ENCODE data around the gene POLR1B.
"Not testable (repeated sequence)": the region's sequence is repeated elsewhere in the genome, so short reads cannot be mapped to it uniquely, and the experiment has no call there.

The POLR1B gene, protein sequence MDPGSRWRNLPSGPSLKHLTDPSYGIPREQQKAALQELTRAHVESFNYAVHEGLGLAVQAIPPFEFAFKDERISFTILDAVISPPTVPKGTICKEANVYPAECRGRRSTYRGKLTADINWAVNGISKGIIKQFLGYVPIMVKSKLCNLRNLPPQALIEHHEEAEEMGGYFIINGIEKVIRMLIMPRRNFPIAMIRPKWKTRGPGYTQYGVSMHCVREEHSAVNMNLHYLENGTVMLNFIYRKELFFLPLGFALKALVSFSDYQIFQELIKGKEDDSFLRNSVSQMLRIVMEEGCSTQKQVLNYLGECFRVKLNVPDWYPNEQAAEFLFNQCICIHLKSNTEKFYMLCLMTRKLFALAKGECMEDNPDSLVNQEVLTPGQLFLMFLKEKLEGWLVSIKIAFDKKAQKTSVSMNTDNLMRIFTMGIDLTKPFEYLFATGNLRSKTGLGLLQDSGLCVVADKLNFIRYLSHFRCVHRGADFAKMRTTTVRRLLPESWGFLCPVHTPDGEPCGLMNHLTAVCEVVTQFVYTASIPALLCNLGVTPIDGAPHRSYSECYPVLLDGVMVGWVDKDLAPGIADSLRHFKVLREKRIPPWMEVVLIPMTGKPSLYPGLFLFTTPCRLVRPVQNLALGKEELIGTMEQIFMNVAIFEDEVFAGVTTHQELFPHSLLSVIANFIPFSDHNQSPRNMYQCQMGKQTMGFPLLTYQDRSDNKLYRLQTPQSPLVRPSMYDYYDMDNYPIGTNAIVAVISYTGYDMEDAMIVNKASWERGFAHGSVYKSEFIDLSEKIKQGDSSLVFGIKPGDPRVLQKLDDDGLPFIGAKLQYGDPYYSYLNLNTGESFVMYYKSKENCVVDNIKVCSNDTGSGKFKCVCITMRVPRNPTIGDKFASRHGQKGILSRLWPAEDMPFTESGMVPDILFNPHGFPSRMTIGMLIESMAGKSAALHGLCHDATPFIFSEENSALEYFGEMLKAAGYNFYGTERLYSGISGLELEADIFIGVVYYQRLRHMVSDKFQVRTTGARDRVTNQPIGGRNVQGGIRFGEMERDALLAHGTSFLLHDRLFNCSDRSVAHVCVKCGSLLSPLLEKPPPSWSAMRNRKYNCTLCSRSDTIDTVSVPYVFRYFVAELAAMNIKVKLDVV

DNA sequence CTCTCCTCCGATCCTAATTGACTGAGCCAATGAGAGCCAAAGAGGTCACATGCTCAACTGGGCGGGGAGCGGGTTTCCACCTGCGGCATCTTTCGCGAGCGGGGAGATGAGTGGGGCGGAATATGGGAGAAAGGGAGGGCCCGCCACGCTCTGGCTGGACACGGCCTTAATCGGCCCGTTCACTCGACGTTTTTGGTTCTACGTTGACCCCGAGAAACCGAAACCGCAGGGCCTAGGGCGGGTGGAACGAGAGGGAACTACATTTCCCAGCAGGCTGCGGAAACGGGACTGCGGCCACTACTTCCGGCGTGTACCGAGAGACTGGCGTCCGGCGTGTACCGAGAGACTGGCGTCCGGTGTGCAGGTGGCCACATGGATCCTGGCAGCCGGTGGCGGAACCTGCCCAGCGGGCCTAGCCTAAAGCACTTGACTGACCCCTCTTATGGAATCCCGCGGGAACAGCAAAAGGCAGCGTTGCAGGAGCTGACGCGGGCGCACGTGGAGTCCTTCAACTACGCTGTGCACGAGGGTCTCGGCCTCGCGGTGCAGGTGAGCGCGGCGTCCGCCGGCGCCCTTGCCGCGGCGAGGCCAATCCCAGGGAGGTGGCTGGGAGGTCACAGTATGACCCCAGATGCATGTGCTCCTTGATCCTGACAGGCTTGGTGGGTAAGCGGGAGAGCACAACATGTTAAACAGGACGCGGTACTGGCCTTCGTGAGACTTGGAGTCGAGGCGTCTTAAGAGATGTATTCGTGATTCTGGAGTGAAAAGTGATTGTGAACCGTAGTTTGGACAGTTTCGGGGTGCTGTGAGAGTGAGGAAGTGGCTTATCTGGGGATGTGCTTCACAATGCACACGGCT lies at the start of gene POLR1B:
TSS of gene POLR1B (plus strand) at position 343 of the 861 bp plus-strand sequence. CDS start at position 373, 30 bp downstream.
- no peak for FAIRE-seq

DNA sequence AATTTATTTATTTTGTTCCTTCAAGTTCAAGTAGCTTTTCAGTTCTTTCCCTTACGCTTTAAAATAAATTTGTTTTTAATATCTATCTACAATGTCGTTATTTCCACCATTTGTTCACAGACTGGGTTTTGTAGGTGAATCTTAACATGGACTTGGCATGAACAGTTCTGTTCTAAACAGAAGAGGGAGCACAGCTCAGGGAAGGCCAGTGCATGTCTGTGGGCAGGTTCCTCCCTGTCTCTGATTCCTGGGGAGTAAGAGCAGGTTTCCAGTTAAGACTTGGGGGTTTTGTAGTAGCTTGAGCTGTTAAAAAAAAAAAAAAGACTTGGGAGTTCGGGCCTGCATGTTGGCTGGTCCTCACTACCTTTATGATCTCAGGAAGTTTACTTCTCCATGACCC lies 49.2 kb upstream of the POLR1B start:
- no peak for FAIRE-seq

DNA sequence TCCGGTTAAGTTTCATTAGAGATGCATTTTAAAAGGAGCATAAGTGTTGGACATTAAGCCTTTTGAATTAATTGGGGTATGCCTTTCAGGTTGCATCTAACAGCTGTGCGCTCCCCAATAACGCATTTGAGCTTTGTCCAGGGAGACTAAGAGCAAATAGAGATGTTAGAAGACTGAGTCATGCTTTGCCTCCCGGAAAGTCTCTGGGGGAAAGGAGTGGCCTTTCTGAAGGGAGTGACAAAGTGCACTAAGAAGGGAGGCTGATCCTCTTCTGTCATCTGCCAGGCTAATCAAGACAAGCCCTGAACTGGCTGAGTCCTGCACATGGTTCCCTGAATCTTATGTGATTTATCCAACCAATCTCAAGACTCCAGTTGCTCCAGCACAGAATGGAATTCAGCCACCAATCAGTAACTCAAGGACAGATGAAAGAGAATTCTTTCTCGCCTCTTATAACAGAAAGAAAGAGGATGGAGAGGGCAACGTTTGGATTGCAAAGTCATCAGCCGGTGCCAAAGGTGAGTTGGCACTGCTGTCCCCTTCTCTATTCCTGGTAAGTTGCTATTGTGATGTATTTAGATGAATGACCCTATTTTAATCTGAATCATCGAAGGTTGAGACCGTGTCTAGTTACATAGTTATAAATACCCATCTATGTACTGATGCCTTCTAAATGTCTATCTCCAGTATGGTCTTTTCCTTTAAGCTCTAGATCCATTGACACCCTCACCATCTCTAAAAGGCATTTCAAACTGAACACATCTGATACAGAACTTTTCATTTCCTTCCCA lies 48.2 kb upstream of the POLR1B start:
- no peak for FAIRE-seq

DNA sequence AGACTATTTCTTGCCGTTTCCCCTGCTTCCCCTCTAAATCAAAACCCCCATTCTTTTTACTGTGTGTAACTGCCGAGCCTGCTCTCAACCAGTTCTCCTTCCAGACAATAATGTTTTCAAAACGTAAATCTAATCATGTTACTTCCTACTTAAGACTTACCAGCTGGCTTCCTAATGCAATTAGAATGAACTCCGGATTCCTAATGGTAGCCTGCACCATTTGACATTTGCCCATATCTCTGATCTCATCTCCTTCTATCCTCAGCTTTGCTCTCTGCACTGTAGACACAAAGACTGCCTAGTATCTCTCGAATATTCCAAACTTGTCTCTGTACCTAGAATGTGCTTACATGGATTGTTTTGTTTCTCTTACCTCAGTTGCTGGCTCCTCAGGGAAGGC lies 47.4 kb upstream of the POLR1B start:
- no peak for FAIRE-seq

DNA sequence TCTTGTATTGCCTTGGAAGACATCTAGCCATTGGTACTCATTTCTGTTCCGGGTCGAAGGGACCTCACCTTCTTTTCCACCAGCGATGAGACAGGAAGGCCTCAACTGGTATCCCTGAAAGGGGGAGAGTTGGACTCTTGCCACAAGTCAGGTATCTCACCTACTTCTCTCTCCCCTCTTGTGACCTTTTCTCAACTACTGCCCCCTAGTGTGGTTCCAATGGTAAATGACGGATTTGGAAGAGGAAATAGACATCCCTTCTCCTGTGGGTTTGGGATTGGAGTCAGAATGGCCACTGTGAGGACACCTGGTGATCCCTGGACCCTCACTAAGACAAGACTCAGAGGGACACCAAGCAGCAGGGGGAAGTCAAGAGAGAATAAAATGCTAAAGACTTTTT lies 46.4 kb upstream of the POLR1B start:
- not testable (repeated sequence) for FAIRE-seq

DNA sequence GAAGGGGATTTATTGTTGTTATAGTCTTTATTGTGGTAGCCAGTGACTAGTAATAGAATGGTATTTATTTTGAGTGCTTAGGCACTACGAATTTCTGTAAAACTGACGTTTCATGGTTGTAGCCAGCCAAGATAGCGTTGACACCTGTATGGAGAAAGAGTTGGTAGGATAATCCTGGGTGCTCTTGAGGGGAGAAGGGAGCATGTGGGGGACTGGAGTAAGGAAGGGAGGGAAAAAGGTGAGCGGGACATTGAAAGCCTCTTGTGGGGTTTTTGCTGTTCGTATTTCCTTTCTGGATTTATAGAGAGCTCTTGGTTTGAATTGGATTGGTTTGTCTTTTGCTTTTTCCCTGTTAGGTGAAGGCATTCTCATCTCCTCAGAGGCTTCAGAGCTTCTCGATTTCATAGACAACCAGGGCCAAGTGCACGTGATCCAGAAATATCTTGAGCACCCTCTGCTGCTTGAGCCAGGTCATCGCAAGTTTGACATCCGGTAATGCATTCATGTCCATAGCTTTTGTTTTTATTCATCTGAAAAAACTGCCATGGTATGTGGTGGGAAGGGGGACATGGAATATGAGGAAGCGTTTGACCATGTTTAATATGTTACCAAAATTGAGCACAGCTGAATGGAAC lies 41.3 kb upstream of the POLR1B start:
- not testable (repeated sequence) for FAIRE-seq

DNA sequence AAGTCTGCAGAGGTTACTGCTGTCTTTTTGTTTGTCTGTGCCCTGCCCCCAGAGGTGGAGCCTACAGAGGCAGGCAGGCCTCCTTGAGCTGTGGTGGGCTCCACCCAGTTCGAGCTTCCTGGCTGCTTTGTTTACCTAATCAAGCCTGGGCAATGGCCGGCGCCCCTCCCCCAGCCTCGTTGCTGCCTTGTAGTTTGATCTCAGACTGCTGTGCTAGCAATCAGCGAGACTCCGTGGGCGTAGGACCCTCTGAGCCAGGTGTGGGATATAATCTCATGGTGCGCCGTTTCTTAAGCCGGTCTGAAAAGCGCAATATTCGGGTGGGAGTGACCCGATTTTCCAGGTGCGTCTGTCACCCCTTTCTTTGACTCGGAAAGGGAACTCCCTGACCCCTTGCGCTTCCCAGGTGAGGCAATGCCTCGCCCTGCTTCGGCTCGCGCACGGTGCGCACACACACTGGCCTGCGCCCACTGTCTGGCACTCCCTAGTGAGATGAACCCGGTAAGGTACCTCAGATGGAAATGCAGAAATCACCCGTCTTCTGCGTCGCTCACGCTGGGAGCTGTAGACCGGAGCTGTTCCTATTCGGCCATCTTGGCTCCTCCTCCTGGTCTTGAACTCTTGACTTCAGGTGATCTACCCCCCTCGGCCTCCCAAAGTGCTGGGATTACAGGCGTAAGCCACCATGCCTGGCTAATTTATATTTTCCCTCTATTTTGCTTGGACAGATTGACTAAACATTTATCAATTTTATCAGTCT lies 32.8 kb upstream of the POLR1B start:
- FAIRE-seq, result not testable (repeated sequence)

DNA sequence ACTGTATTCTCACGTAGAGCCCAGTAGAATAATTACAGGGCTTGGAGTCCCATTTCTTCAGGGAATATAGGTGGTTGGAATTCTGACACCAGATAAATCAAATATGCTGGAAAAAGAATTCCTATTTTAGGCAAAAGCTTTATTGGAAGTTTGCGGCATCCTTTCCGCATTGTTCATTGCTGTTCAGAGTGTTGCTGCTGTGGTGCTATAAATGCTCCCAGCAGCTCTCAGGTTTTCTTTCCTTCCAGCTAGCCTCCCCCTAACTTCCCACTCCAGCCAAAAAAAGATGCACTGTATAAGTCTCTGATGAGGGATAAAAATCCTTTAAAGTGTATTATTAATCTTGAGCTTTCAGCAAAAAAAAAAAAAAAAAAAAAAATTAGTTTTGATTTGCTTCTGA lies 25.5 kb upstream of the POLR1B start:
- no peak for FAIRE-seq

DNA sequence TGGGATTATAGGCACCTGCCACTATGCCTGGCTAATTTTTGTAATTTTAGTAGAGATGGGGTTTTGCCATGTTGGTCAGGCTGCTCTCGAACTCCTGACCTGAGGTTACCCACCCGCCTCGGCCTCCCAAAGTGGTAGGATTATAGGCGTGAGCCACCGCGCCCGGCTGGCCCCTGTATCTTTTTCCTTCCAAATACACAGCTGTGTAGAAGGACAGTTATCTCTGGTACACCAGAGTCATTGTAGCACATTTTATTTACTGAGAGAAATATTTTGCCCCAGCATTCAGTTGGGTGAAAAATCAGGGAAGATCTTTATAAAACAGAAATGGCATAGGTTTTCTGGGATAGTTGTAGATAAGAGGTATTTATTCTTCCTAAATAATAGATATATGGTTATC lies 23.5 kb upstream of the POLR1B start:
- no peak for FAIRE-seq

DNA sequence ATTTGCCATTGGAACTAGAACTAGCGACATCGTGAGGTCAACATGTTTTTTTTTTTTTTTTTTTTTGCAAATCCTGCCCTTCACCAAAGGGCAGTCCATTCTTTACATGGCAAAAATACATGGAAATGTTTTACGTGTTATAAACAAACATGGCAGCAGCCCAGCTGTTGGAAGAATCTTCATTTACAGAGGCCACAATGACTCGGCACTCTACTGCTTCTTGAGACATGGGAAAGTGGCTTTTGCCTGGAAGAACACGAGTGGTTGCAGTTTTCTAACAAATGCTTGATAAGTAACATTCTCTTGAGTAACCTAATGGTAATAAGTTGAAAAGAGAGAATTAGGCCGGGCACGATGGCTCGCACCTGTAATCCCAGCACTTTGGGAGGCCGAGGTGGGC lies 22.8 kb upstream of the POLR1B start:
- no peak for FAIRE-seq

DNA sequence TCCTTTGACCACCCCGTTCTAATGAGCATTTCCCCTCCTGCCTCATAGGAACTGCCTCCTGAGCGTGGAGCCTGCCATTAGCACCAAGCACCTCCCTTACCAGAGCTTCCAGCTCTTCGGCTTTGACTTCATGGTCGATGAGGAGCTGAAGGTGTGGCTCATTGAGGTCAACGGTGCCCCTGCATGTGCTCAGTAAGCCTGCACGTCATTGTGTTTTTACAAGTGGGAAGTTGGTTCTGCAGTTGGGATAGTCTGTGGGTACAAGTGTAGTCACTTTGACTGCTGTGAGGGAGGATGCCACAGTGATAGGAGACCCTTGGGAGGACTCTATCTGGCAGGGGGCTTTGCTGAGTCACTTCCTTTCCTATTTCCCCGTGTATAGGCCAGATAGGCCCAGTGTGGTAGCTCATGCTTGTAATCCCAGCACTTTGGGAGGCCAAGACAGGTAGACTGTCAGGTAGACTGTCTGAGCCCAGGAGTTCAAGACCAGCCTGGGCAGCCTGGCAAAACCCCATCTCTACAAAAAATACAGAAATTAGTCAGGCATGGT lies 22.0 kb upstream of the POLR1B start:
- no peak for FAIRE-seq

DNA sequence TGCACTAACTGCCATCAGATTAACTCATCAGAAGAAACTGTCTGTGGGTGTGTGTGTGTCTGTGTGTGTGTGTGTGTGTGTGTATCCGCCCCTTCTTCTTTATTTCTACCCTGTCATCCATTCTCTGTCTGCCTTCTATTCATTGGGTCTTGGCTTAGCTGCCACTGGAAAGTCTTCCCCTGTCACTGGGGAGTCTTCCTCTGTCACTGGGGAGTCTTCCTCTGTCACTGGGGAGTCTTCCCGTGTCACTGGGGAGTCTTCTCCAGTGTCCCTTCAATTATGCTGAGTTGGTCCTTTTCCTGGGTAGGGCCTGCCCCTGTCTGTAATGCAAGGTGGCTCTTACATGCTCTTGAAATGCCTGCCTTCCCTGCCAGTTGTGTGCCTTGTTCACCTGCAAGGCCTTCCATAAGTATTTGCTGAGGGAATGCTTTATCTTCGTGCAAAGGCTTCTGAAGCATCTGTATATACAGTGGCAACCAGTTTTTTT lies 18.9 kb upstream of the POLR1B start:
- FAIRE-seq, result no peak

DNA sequence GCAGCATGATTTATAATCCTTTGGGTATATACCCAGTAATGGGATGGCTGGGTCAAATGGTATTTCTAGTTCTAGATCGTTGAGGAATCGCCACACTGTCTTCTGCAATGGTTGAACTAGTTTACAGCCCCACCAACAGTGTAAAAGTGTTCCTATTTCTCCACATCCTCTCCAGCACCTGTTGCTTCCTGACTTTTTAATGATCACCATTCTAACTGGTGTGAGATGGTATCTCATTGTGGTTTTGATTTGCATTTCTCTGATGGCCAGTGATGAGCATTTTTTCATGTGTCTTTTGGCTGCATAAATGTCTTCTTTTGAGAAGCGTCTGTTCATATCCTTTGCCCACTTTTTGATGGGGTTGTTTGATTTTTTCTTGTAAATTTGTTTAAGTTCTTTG lies 18.0 kb upstream of the POLR1B start:
- not testable (repeated sequence) for FAIRE-seq

DNA sequence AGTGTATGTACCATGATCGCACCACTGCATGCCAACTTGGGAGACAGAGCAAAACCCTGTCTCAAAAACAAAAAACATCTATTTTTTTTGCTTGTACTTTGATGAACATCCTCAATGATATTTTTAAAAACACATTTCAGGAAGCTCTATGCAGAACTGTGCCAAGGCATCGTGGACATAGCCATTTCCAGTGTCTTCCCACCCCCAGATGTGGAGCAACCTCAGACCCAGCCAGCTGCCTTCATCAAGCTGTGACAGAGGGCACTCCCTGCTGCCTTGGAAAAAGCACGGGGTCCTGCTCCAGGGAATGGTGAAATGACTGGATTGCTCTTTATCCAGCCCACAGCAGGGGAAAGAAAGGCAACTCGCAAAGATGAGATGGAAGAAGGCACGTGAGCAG lies 13.7 kb upstream of the POLR1B start:
- no peak for FAIRE-seq

DNA sequence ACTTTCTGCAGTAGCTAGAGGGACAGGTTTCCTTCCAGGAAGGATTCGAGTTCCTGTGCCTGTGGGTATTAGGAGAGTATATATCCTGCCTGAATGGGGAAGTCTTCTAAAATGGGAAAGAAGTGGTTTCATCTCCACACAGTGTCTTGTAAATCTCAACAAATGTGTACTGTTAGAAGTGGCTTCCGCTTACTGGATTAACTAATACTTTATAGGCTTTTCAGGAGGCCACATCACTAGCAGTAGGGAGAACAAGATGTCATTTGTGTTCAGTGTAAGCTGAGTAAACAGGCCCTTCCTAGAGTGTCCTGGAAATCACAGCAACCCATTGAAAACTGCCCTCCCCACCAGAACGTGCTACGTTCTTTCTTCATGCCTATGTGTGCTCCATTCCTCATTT lies 12.5 kb upstream of the POLR1B start:
- FAIRE-seq, result no peak

DNA sequence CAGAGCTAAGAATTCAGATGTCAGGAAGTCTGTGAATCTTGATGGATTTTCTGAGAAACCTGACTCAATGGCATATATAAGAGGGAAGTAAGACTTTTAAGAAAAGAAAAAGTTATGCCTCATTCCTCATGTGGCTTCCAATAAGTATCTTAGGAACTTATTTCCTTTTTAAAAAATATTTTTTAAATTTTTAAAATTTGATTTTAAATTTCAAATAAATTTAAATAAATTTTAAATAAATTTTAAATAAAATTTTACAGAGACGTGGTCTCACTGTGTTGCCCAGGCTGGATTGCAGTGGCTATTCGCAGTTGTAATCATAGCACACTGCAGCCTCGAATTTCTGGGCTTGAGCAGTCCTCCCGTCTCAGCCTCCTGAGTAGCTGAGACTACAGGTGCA lies 11.5 kb upstream of the POLR1B start:
- FAIRE-seq, result no peak

DNA sequence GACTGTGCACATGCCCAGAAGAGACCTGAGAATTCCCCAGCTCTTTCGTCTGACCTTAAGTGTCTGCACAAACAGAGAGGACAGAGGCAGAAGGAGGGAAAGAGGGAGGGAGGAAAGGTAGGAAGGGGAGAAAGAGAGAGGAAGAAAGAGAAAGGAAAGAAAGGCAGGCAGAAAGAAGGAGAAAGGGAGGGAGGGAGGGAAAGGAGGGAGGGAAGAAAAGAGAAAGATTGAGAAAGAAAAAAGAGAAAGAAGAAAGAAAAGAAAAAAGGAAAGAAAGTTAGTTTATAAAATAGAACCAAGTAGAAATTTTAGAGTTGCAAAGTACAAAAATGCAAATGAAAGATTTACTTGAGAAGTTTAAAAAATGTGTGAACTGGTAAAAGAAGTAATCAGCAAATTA lies 7.4 kb upstream of the POLR1B start:
- no peak for FAIRE-seq

DNA sequence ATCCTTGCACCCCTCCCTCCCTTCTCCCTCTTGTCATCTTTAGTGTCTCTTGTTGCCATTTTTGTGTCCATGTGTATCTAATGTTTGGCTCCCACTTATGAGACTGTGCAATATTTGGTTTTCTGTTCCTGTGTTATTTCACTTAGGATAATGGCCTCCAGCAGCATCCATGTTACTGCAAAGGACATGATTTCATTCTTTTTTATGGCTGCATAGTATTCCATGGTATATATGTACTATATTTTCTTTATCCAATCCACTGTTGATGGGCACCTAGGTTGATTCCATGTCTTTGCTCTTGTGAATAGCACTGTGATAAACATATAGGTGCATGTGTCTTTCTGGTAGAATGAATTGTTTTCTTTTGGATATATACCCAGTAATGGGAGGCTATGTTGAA lies 5.6 kb upstream of the POLR1B start:
- not testable (repeated sequence) for FAIRE-seq

DNA sequence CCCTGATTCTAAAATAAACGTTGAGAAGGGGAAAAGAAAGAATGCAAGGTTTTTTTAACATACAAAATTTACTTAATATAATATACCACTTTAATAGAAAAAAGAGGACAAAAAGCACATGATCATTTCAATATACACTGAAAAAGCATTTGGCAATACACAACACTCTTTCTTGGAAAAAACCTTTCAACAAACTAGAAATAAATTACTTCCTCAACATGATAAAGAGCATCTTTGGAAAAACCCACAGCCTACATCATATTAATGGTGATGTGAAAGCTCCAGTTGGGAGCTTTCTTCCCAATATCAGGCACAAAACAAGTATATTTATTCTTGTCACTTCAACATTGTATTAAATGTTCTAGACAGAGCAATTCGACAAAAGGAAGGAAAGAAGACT lies 3.0 kb upstream of the POLR1B start:
- FAIRE-seq, result no peak

DNA sequence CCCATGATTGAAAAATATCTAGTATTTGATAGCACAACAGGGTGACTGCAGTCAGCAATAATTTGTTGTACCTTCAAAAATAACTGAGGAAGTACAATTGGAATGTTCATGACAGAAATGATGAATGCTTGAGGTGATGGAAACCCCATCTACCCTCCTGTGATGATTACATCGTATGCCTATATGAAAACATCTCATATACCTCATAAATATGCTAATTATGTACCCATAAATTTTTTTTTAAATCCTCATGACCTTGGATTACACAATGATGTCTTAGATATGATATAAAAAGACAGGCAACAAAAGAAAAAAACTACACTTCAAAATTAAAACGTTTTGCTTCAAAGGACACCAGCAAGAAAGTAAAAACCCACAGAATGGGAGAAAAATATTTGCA lies 1.4 kb upstream of the POLR1B start:
- no peak for FAIRE-seq
